Activated T-helper 17 cell treated with anti-CD3 and anti-CD28 coated beads, Interleukin-2, amount 50 U/mL, for 72 hours (primary cell): Measurements from ENCODE around the gene BCAS2. TPM values are rescaled to one million over a fixed set of nuclear protein-coding genes. Genes with fewer than 3 reads are reported as not detected.

Experiments used
- ATAC-seq: fragments of 150-1000 bp; cut with Tn5 transposase; replicated peaks from 2 replicates; pipeline ENCODE4 v1.10.0; 2021; ENCODE audit warnings: mild to moderate bottlenecking, moderate library complexity
- H3K27ac Mint-ChIP-seq: one replicate; pipeline ENCODE4 v1.8.0; 2022; ENCODE audit warnings: mixed read lengths
- H3K27me3 Mint-ChIP-seq: one replicate; pipeline ENCODE4 v1.8.0; 2022; ENCODE audit warnings: mixed read lengths
- H3K36me3 Mint-ChIP-seq: one replicate; pipeline ENCODE4 v1.8.0; 2022; ENCODE audit warnings: low read depth, mild to moderate bottlenecking, mixed read lengths
- H3K4me1 Mint-ChIP-seq: one replicate; pipeline ENCODE4 v1.8.0; 2022; ENCODE audit warnings: mixed read lengths
- H3K4me3 Mint-ChIP-seq: one replicate; pipeline ENCODE4 v1.8.0; 2022; ENCODE audit warnings: mild to moderate bottlenecking, mixed read lengths
- H3K9me3 Mint-ChIP-seq: one replicate; pipeline ENCODE4 v1.8.0; 2022; ENCODE audit warnings: mixed read lengths
- total RNA-seq, 2 donors: library from RNA; stranded (reverse); gene quantifications; one replicate each; pipeline ENCODE4 v1.2.3, GENCODE V29; 2022

Gene BCAS2
- 10 to 100 TPM; 39.3 to 50.4 TPM for total RNA-seq

GRCh38 chr1:114581335-114582287, at the start of gene BCAS2:
Gene BCAS2, minus strand, starts transcription at chr1:114581615. Its CDS starts 24 bp downstream, at chr1:114581591.
- ATAC-seq, result peak; percentile 99
- Mint-ChIP-seq H3K27ac (peak within 1 kb of the TSS; percentile 98), H3K27me3 (no peaks in the 10 kb centered on the region), H3K4me1 (peaks cover 9% of the 10 kb centered on the region), H3K4me3 (peak within 1 kb of the TSS; percentile 98), H3K9me3 (no peaks in the 10 kb centered on the region), H3K36me3 (peaks cover 46% of the 10 kb centered on the region)

GRCh38 chr1:114627107-114627506, 45.7 kb upstream of the BCAS2 start:
- no peak overlapping the region for H3K4me3 Mint-ChIP-seq
- no peaks in the 10 kb centered on the region for H3K36me3 Mint-ChIP-seq
- no peak for ATAC-seq
- peaks cover 16% of the 10 kb centered on the region for H3K27me3 Mint-ChIP-seq
- no peaks in the 10 kb centered on the region for H3K9me3 Mint-ChIP-seq
- no peak overlapping the region for H3K27ac Mint-ChIP-seq
- H3K4me1 Mint-ChIP-seq, result no peaks in the 10 kb centered on the region

GRCh38 chr1:114623364-114623763, 41.9 kb upstream of the BCAS2 start:
- H3K4me3 Mint-ChIP-seq, result no peak overlapping the region
- H3K36me3 Mint-ChIP-seq, result no peaks in the 10 kb centered on the region
- peaks cover 5% of the 10 kb centered on the region for H3K27me3 Mint-ChIP-seq
- ATAC-seq, result no peak
- H3K27ac Mint-ChIP-seq, result no peak overlapping the region
- H3K9me3 Mint-ChIP-seq, result no peaks in the 10 kb centered on the region
- no peaks in the 10 kb centered on the region for H3K4me1 Mint-ChIP-seq

GRCh38 chr1:114620419-114620818, 39.0 kb upstream of the BCAS2 start:
- Mint-ChIP-seq H3K9me3 (no peaks in the 10 kb centered on the region), H3K27ac (no peak overlapping the region), H3K27me3 (no peaks in the 10 kb centered on the region), H3K36me3 (no peaks in the 10 kb centered on the region), H3K4me1 (no peaks in the 10 kb centered on the region), H3K4me3 (no peak overlapping the region)
- no peak for ATAC-seq

- Mint-ChIP-seq H3K27me3 (peaks cover under 1% of the 10 kb centered on the region), H3K36me3 (no peaks in the 10 kb centered on the region), H3K9me3 (no peaks in the 10 kb centered on the region), H3K27ac (no peak overlapping the region), H3K4me3 (no peak overlapping the region), H3K4me1 (no peaks in the 10 kb centered on the region)
- ATAC-seq, result no peak
Measured at GRCh38 chr1:114618606-114619005, 37.2 kb upstream of the BCAS2 start.

GRCh38 chr1:114610546-114611245, 29.3 kb upstream of the BCAS2 start:
- ATAC-seq, result no peak
- H3K4me1 Mint-ChIP-seq, result no peaks in the 10 kb centered on the region
- peaks cover 5% of the 10 kb centered on the region for H3K27me3 Mint-ChIP-seq

GRCh38 chr1:114609826-114610225, 28.4 kb upstream of the BCAS2 start:
- Mint-ChIP-seq H3K9me3 (no peaks in the 10 kb centered on the region), H3K27ac (no peak overlapping the region), H3K4me1 (no peaks in the 10 kb centered on the region), H3K4me3 (no peak overlapping the region), H3K36me3 (no peaks in the 10 kb centered on the region), H3K27me3 (peaks cover 5% of the 10 kb centered on the region)
- ATAC-seq, result no peak

More at GRCh38 chr1:114610546-114611245, 29.3 kb upstream of the BCAS2 start:
- Mint-ChIP-seq H3K27ac (no peak overlapping the region), H3K4me3 (no peak overlapping the region), H3K9me3 (no peaks in the 10 kb centered on the region), H3K36me3 (no peaks in the 10 kb centered on the region)

- no peak for ATAC-seq
- Mint-ChIP-seq H3K27ac (no peak overlapping the region), H3K4me3 (no peak overlapping the region), H3K4me1 (no peaks in the 10 kb centered on the region), H3K27me3 (peaks cover 5% of the 10 kb centered on the region), H3K36me3 (no peaks in the 10 kb centered on the region), H3K9me3 (no peaks in the 10 kb centered on the region)
Measured at GRCh38 chr1:114609026-114609425, 27.6 kb upstream of the BCAS2 start.

- no peak overlapping the region for H3K27ac Mint-ChIP-seq
- no peak for ATAC-seq
- no peak overlapping the region for H3K4me3 Mint-ChIP-seq
- no peaks in the 10 kb centered on the region for H3K27me3 Mint-ChIP-seq
- H3K36me3 Mint-ChIP-seq, result no peaks in the 10 kb centered on the region
- H3K4me1 Mint-ChIP-seq, result no peaks in the 10 kb centered on the region
- no peaks in the 10 kb centered on the region for H3K9me3 Mint-ChIP-seq
Measured at GRCh38 chr1:114607223-114607622, 25.8 kb upstream of the BCAS2 start.

GRCh38 chr1:114597949-114598348, 16.5 kb upstream of the BCAS2 start:
- Mint-ChIP-seq H3K27ac (no peak overlapping the region), H3K36me3 (no peaks in the 10 kb centered on the region)
- ATAC-seq, result no peak

GRCh38 chr1:114595602-114596001, 14.2 kb upstream of the BCAS2 start:
- H3K9me3 Mint-ChIP-seq, result no peaks in the 10 kb centered on the region
- no peak overlapping the region for H3K27ac Mint-ChIP-seq
- H3K36me3 Mint-ChIP-seq, result no peaks in the 10 kb centered on the region
- no peak for ATAC-seq
- H3K4me3 Mint-ChIP-seq, result no peak overlapping the region
- no peaks in the 10 kb centered on the region for H3K4me1 Mint-ChIP-seq
- H3K27me3 Mint-ChIP-seq, result peaks cover 7% of the 10 kb centered on the region

More at GRCh38 chr1:114597949-114598348, 16.5 kb upstream of the BCAS2 start:
- no peaks in the 10 kb centered on the region for H3K4me1 Mint-ChIP-seq
- no peak overlapping the region for H3K4me3 Mint-ChIP-seq
- no peaks in the 10 kb centered on the region for H3K9me3 Mint-ChIP-seq
- H3K27me3 Mint-ChIP-seq, result peaks cover 3% of the 10 kb centered on the region

GRCh38 chr1:114594046-114594445, 12.6 kb upstream of the BCAS2 start:
- Mint-ChIP-seq H3K4me1 (no peaks in the 10 kb centered on the region), H3K4me3 (no peak overlapping the region), H3K27ac (no peak overlapping the region), H3K36me3 (no peaks in the 10 kb centered on the region), H3K27me3 (peaks cover 9% of the 10 kb centered on the region), H3K9me3 (no peaks in the 10 kb centered on the region)
- ATAC-seq, result no peak

- H3K27me3 Mint-ChIP-seq, result peaks cover 10% of the 10 kb centered on the region
- H3K4me3 Mint-ChIP-seq, result no peak overlapping the region
- no peak overlapping the region for H3K27ac Mint-ChIP-seq
- no peak for ATAC-seq
- no peaks in the 10 kb centered on the region for H3K9me3 Mint-ChIP-seq
- H3K36me3 Mint-ChIP-seq, result no peaks in the 10 kb centered on the region
- H3K4me1 Mint-ChIP-seq, result no peaks in the 10 kb centered on the region
Measured at GRCh38 chr1:114589122-114589521, 7.7 kb upstream of the BCAS2 start.

- no peak overlapping the region for H3K27ac Mint-ChIP-seq
- H3K4me1 Mint-ChIP-seq, result no peaks in the 10 kb centered on the region
- no peak overlapping the region for H3K4me3 Mint-ChIP-seq
- no peaks in the 10 kb centered on the region for H3K9me3 Mint-ChIP-seq
- peaks cover 10% of the 10 kb centered on the region for H3K27me3 Mint-ChIP-seq
- ATAC-seq, result no peak
- H3K36me3 Mint-ChIP-seq, result no peaks in the 10 kb centered on the region
Measured at GRCh38 chr1:114588196-114588689, 6.8 kb upstream of the BCAS2 start.
